Stimulated activated CD8-positive, alpha-beta memory T cell treated with anti-CD3 and anti-CD28 coated beads, Interleukin-12 subunit alpha, Interleukin-12 subunit beta, amount 100 ng/mL, for 24 hours (primary cell): ENCODE measurements around the gene PIP4K2C.
"Not testable (repeated sequence)": the region's sequence is repeated elsewhere in the genome, so short reads cannot be mapped to it uniquely, and the experiment has no call there.

Experiments used
- DNase-seq: peaks from one replicate; pipeline ENCODE4 v3.0.0-alpha.2; 2020; ENCODE audit errors: extremely low read depth

Gene PIP4K2C

DNA sequence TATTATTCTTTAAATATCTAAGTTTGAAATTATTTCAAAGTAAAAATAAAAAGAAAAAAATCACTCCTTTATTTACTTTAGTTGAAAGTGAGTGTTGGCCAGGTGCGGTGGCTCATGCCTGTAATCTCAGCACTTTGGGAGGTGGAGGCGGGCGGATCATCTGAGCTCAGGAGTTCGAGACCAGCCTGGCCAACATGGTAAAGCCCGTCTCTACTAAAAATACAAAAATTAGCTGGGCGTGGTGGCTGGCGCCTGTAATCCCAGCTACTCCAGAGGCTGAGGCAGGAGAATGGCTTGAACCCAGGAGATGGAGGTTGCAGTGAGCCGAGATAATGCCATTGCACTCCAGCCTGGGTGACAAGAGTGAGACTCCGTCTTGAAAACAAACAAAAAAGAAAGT is 45.7 kb downstream of the PIP4K2C start:
- DNase-seq = not testable (repeated sequence)

GRCh38 chr12:57637364-57637763 is 46.4 kb downstream of the PIP4K2C start:
- no peak for DNase-seq

GRCh38 chr12:57638096-57638495 is 47.1 kb downstream of the PIP4K2C start:
- no peak for DNase-seq

GRCh38 chr12:57640175-57641042 is 49.4 kb downstream of the PIP4K2C start:
- DNase-seq = no peak

DNA sequence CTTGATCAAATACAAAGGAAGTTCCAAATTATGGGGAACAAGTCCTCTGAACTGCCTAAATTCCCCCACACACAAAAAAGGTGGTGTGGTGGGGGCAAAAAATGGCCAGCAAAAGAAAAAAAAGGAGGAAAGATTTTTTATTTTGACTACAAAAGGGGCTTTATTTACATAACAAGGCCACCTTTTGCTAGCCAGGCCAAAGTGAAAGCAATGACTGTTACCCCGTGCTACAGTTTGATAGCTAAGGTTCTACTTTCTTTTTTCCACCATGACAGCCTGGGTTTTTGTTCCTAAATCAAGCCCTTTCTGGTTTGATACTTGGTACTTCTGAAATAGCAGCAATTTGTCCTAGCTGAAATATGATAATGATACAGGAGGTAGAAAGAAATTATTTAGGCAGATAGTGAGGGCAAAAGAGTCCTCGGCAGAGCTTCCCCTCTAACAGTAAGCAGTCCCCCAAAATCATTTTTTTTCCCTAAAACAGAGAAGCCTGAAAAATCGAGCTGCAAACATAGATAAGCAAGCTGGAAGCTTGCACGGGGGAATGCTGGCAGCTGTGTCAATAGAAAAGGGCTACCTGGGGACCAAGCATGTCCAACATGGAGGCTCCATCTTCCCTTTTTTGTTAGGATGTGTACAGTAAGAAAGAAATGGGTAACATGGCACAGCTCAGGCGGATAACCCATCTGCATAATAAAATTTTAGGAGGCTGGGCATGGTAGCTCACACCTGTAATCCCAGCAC is 50.9 kb downstream of the PIP4K2C start:
- DNase-seq = no peak

- not testable (repeated sequence) for DNase-seq
These were observed 55.1 kb downstream of the PIP4K2C start for GRCh38 chr12:57645990-57646658.

GRCh38 chr12:57646659-57647049 is 55.7 kb downstream of the PIP4K2C start:
- DNase-seq = not testable (repeated sequence)
